Aorta (tissue), 5 donors: Measurements from ENCODE around the gene ANO5. TPM values are rescaled to one million over a fixed set of nuclear protein-coding genes. Genes with fewer than 3 reads are reported as not detected.

Experiments used
- ATAC-seq: fragments of 200-7000 bp; cut with Tn5 transposase; one replicate; pipeline ENCODE4 v1.9.1; 2022; ENCODE audit warnings: moderate library complexity; ENCODE audit not compliant: low FRiP score
- DNase-seq, 2 donors: peaks; one replicate each; pipeline ENCODE4 v3.0.0-alpha.2; 2020
- H3K27ac ChIP-seq, 2 donors: one replicate each; pipeline ENCODE4 v1.5.1; 2013; ENCODE audit warnings: low read length in 2 of 2, mild to moderate bottlenecking in 2 of 2, moderate library complexity in 2 of 2, control low read depth in 1 of 2, inconsistent platforms in 1 of 2, low read depth in 1 of 2
- H3K27me3 ChIP-seq, 2 donors: one replicate each; pipeline ENCODE4 v1.6.1; 2013; ENCODE audit warnings: control low read depth in 1 of 2, low read length in 1 of 2, mild to moderate bottlenecking in 1 of 2, moderate library complexity in 1 of 2; ENCODE audit not compliant: insufficient read depth in 2 of 2, control insufficient read depth in 1 of 2
- H3K36me3 ChIP-seq, 2 donors: one replicate each; pipeline ENCODE4 v1.6.1; 2013; ENCODE audit warnings: control low read depth in 1 of 2, low read length in 1 of 2, mild to moderate bottlenecking in 1 of 2; ENCODE audit not compliant: insufficient read depth in 2 of 2, control insufficient read depth in 1 of 2
- H3K4me1 ChIP-seq, 2 donors: one replicate each; pipeline ENCODE4 v1.6.1; 2013; ENCODE audit warnings: low read length in 2 of 2, control low read depth in 1 of 2, mild to moderate bottlenecking in 1 of 2, moderate library complexity in 1 of 2; ENCODE audit not compliant: insufficient read depth in 2 of 2, control insufficient read depth in 1 of 2
- H3K4me3 ChIP-seq, 2 donors: one replicate each; pipeline ENCODE4 v1.5.1; 2013; ENCODE audit warnings: low read length in 2 of 2, control low read depth in 1 of 2, mild to moderate bottlenecking in 1 of 2
- H3K9me3 ChIP-seq: one replicate; pipeline ENCODE4 v1.6.1; 2013; ENCODE audit warnings: mild to moderate bottlenecking, low read length; ENCODE audit not compliant: control insufficient read depth
- WGBS, 2 donors: extraction: QIAGEN DNeasy Blood & Tissue Kit; methylation state at CpG; one replicate each; pipeline ENCODE4 v1.1.7; 2013; 5-methylcytosine and 5-hydroxymethylcytosine counted together
- intact Hi-C, 2 donors: fragments of 100-400 bp; cut with DNase I; formaldehyde crosslinking; loops; one replicate each; pipeline versions ENCODE4 v1.14.2 to v1.15.0; 2022
- polyA plus RNA-seq, 2 donors: library from polyadenylated mRNA; stranded (reverse); fragments of 200-250 nt; gene quantifications; one replicate each; pipeline ENCODE4 v1.2.3, GENCODE V29; 2013
- total RNA-seq, 2 donors: library from RNA; stranded (reverse); fragmentation: NEBNext Ultra II Directional; extraction: Animal tissue kit (Norgen Biotek cat#: 25700); gene quantifications; one replicate each; pipeline ENCODE4 v1.2.1, GENCODE V29; 2021
- donor health status: healthy with polysubstance abuse.
- donor health status: Bipolar disorder and iron deficiency.
- donor health status: DM: no; HTN: no; CAD: no.
- donor health status: DM: no; HTN: no; CAD: no.
- donor health status: DM: yes; HTN: yes; CAD: no.

The ANO5 gene
- total and polyA plus RNA-seq, 4 donors, result 0.72 to 3.6 (median 1.6) TPM

GRCh38 chr11:22193348-22194051 lies 615 bp downstream of the ANO5 start:
- Histone ChIP-seq H3K4me3 (peak overlapping the region; percentile 55 to 65), H3K27me3 (no peaks in the 10 kb centered on the region), H3K4me1 (peaks cover 0 to 1% of the 10 kb centered on the region in 2 donors), H3K27ac (no peak overlapping the region), H3K9me3 (no peaks in the 10 kb centered on the region), H3K36me3 (no peaks in the 10 kb centered on the region)
- peak; percentile 41 to 74 for DNase-seq
- peak; percentile 59 for ATAC-seq
- 0% methylated on average over 37 to 39 of the region's 39 CpGs for WGBS, 2 donors
- intact Hi-C loops, result no loop called here

DNA sequence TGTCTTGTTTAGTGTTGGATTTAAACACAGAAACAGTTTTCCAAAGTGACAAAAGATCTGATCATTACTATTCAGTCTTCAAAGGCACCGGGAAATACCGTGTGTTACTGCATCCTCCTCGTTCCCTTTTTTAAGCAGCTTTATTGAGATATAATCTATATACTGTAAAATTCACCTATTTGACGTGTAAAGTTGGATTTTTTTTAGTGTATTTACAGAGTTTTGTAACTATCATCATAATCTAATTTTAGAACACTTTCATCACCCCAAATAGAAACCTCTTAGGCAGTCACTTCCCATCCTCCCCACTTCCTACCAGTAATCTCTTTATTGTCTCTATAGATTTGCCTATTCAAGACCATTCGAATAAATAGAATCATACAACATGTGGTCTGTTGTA lies 1.4 kb downstream of the ANO5 start:
- Histone ChIP-seq H3K4me3 (no peak overlapping the region), H3K9me3 (no peaks in the 10 kb centered on the region), H3K27ac (no peak overlapping the region), H3K36me3 (no peaks in the 10 kb centered on the region), H3K27me3 (no peaks in the 10 kb centered on the region), H3K4me1 (peaks cover 0 to 1% of the 10 kb centered on the region in 2 donors)
- ATAC-seq (no peak), DNase-seq (no peak)
- 55 to 60% methylated on average over 5 of the region's 5 CpGs for WGBS, 2 donors
- intact Hi-C loops, result no loop called here

DNA sequence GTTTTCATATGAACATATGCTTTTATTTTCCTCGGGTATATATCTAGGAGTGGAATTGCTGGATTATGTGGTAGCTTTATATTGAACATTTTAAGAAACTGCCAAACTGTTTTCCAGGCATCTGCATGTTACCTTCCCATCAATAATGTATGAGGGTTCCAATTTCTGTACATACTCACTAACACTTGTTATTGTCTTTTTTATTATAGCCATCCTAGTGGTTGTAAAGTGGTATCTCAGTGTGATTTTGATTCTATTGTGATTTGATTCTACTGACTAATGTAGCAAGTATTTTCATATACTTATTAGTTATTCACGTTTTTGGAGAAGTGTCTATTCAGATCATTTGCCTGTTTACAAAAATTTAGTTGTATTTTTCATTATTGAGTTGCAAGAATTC lies 2.0 kb downstream of the ANO5 start:
- Histone ChIP-seq H3K4me3 (no peak overlapping the region), H3K36me3 (no peaks in the 10 kb centered on the region), H3K9me3 (no peaks in the 10 kb centered on the region), H3K27ac (no peak overlapping the region), H3K4me1 (peaks cover 0 to 1% of the 10 kb centered on the region in 2 donors), H3K27me3 (no peaks in the 10 kb centered on the region)
- 74 to 79% methylated on average over 2 of the region's 2 CpGs for WGBS, 2 donors
- ATAC-seq, result no peak
- intact Hi-C loops, result no loop called here
- DNase-seq, result no peak

DNA sequence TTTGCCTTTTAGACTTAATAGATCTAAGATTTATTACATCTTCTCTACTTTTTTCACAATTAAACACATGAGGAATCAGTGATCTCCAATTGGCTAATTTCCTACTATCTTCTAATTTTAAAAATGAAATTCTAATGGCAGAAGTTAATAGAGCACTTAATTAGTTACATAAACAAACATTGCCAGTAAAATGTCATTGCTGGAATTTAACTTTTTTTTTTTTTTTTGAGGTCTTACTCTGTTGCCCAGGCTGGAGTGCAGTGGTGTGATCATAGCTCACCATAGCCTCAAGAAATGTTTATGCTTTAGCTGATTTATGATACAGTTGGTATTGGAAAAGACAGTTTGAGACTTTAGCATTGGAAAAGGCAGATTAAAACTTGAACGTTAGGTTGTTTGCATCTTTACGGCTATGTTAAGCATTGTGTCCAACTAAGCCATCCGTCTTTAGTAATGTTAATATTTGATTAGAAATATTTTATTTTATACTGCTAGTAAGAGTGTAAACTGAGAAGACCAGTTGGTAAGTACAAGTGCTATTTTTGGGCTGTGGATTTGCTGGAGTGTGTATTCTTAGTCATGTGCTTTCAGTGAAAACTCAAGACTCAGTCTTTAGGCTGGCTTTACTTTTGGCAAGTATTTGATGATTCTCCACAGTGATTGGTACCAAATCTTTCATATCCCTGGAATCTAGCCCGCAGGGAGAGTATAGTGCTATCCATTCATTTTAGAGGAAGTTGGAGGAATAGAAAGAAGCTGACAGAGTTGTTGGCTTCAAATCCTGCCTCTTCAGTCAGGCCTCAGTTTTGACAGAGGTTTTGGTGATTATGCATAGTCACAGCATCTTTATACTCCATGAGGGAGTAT lies 4.5 kb downstream of the ANO5 start:
- peaks cover 0 to 1% of the 10 kb centered on the region in 2 donors for H3K4me1 ChIP-seq
- DNase-seq (no peak), ATAC-seq (no peak)
- 76 to 82% methylated on average over 4 of the region's 4 CpGs for WGBS, 2 donors
- H3K27ac ChIP-seq, result no peak overlapping the region
- H3K36me3 ChIP-seq, result no peaks in the 10 kb centered on the region
- intact Hi-C loops, result no loop called here
- no peaks in the 10 kb centered on the region for H3K27me3 ChIP-seq
- no peaks in the 10 kb centered on the region for H3K9me3 ChIP-seq
- no peak overlapping the region for H3K4me3 ChIP-seq

- ATAC-seq (no peak), DNase-seq (no peak)
- no peaks in the 10 kb centered on the region for H3K27me3 ChIP-seq
- H3K36me3 ChIP-seq, result no peaks in the 10 kb centered on the region
- no peaks in the 10 kb centered on the region for H3K9me3 ChIP-seq
- H3K4me3 ChIP-seq, result no peak overlapping the region
- peaks cover 0 to 1% of the 10 kb centered on the region in 2 donors for H3K4me1 ChIP-seq
- H3K27ac ChIP-seq, result no peak overlapping the region
- intact Hi-C loops, result no loop called here
Observed at GRCh38 chr11:22199243-22199642, 6.4 kb downstream of the ANO5 start.

- no peak overlapping the region for H3K27ac ChIP-seq
- H3K4me1 ChIP-seq, result no peaks in the 10 kb centered on the region
- no peak for DNase-seq
- 96 to 97% methylated on average over 4 of the region's 4 CpGs for WGBS, 2 donors
- no peaks in the 10 kb centered on the region for H3K36me3 ChIP-seq
- ATAC-seq, result no peak
- H3K4me3 ChIP-seq, result no peak overlapping the region
- H3K27me3 ChIP-seq, result no peaks in the 10 kb centered on the region
- intact Hi-C loops, result no loop called here
- no peaks in the 10 kb centered on the region for H3K9me3 ChIP-seq
Observed at GRCh38 chr11:22203281-22203680, 10.4 kb downstream of the ANO5 start.

DNA sequence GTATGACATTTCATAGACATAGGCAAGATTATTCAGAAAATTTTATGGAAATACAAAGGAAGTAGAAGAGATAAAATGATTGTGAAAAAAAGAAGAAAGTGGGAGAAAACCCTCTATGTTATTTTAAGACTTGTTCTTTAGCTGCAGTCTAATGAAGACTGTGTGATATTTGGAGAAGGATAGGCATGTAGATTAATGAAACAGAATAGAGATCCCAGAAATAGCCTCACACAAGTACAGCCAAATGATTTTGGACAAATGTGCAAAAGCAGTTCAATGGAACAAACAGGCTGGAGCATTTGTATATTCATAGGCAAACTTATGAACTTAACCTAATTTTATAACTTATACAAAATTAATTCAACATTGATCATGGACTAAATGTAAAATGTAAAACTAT lies 14.3 kb downstream of the ANO5 start:
- Histone ChIP-seq H3K27ac (no peak overlapping the region), H3K4me3 (no peak overlapping the region)
- intact Hi-C loops, result no loop called here

GRCh38 chr11:22208151-22208858 lies 15.4 kb downstream of the ANO5 start:
- no peaks in the 10 kb centered on the region for H3K9me3 ChIP-seq
- DNase-seq (no peak), ATAC-seq (no peak)
- WGBS, 2 donors, result 90 to 92% methylated on average over 3 of the region's 3 CpGs
- intact Hi-C loops, result no loop called here
- H3K27me3 ChIP-seq, result no peaks in the 10 kb centered on the region
- H3K36me3 ChIP-seq, result no peaks in the 10 kb centered on the region
- H3K4me3 ChIP-seq, result no peak overlapping the region
- no peak overlapping the region for H3K27ac ChIP-seq
- H3K4me1 ChIP-seq, result no peaks in the 10 kb centered on the region

More for the DNA sequence above, 14.3 kb downstream of the ANO5 start:
- Histone ChIP-seq H3K9me3 (no peaks in the 10 kb centered on the region), H3K36me3 (no peaks in the 10 kb centered on the region), H3K27me3 (no peaks in the 10 kb centered on the region), H3K4me1 (no peaks in the 10 kb centered on the region)
- DNase-seq (no peak), ATAC-seq (no peak)
